CMK (cell line): ENCODE data around the gene HGF.
"Not testable (repeated sequence)": the region's sequence is repeated elsewhere in the genome, so short reads cannot be mapped to it uniquely, and the experiment has no call there.

Experiments
- DNase-seq: peaks from one replicate; pipeline ENCODE4 v3.0.0-alpha.2; 2010; ENCODE audit warnings: low read depth

HGF gene

DNA sequence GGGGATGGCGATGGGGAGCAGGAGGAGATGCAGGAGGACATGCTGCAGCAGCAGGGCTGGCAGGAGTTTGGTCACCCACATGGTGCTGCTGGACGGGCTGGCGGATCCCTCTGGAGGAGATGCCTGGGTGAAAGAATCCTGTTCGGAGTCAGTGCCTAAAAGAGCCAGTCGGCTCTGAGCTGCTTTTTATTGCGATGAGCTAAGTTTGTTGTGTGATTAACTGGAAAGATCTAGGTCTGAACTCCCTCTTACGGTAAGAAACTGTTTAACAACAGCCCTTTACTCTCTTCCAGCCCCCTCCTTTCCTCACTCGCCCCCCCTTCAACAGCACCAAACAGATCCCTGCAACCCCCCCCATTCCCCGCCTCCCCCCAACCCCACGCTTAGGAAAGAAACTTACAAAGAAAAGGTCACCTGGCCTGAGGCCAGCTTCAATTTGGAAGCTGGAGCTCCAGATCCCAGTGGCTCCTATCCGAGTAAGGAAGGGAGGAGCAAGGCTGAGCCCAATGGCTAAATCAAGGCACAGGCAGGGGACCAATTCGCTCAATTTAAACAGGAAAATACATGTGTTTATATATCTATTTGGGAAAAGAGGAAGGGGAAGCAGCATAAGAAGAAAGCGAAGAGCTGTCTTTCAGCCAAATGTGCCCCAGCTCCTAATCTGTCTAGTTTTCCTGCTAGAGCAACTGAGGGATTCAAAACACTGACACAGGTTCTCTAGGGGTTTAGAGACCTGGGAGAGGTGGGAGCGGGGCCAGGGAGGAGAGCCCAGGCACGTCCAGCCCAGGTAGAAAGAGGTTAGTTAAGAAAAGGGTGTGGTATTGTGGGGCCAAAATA, at the start of gene HGF:
Gene HGF, minus strand, starts transcription at position 157 of the 837 bp plus-strand sequence. Its CDS starts 76 bp downstream, at position 81.
- DNase-seq: no peak

DNA sequence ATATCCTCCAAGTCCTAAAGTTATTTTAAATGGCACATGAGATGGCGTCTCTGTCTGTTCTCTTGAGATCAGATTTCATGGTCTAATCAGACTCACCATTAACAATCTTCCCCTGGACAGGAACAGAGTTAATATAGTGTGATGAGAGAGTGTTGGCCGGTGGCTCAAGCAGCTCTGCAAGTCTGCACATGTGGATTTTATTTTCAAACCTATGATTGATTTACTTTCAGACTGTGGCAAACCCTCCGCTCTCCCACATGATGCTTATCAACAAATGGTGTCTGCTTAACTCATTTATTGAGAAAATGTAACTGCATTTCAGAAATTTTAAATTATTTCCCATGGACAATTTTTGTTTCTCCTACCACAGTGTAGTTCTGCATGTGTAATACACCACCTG, 46.5 kb upstream of the HGF start:
- DNase-seq: no peak

- peak; percentile 8 for DNase-seq
Measured at GRCh38 chr7:81812866-81813476, 43.1 kb upstream of the HGF start.

DNA sequence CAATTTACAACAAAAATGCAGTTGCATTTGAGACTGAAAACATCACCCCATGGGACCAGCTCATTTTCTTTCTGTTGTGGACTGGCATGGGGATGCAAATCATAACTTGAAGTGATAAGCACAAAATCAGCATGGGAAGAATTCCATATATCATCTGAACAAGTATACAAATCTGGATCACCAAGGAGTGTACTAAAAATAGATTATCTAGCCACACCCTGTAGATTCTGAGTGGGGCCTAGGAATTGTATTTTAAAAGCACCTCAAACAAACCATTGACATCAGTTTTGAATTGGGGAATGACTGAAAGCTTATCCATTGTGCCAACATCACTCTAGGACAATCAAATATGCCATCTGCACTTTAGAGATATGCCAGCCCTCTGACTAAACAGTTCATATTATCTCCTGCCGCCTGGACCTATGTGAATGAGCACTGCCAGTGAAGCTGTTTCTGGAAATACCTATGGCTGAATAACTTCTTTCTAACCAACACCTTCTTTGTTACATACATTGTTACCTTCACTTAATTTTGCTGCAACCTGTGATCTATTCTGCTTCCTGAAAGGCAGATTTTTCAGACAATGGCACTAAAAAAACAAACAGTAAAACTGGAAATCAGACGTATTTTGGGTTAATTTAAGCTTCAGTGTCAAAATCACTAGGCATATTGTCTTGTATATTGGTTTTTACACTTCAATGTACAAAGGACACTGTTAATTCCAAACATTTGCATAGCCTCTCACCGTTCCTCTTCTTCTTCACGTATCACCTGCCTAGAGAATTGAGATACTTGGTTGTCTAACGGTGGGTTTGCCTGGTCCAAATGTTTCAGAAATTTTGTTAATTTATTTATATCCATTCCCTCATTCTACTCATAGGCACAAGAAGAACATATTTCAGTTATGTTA, 42.4 kb upstream of the HGF start:
- peak; percentile 7 for DNase-seq

DNA sequence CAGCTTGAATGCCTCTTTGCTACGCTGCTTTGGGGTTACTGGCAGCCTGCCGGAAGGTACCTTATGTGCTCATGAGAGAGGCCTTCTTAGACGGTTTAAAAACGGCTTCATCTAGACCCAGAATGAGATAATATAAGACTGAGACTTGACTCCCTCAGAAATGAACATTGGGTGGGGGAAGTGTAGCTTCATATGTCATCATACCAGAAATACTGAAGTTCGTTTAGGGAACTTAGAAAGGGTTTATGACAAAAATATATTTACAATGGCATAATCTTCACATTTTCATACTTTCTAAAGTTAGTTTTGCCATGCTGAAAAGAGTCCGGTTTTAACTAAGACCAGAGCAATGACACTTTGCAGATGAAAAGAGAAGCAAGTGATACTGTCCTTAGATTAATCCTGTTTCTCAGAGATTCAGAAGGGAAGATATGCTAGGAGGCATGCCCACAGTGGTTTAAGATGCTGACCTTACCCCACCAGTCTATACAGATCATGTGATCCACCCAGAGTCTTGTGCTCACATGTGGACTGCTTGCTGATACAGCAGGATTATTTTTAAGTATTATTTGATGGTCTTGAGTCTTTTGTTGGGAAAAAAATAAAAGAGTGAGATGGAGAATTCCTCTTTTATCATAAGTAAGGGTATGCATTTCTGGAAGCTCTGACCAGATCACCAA, 40.8 kb upstream of the HGF start:
- no peak for DNase-seq

GRCh38 chr7:81808310-81808709, 38.5 kb upstream of the HGF start:
- not testable (repeated sequence) for DNase-seq

DNA sequence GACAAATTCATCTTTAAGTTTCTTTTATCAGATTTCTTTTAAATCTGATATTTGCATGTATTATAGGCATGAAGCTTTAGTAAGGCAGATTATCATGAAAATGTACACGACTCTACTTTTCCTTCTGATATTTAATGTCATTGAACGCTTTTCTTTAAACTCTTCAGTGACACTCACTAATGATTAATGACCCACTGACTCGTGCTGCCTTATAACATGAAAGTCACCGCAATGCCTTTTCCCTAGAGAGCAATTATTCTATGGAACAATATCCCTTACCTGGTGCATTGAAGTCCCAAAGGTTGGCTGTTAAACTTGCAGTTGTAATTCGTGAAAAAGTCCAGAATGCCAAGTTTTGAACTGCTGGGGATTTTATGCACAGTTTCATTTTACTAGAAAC, 33.4 kb upstream of the HGF start:
- DNase-seq: no peak

DNA sequence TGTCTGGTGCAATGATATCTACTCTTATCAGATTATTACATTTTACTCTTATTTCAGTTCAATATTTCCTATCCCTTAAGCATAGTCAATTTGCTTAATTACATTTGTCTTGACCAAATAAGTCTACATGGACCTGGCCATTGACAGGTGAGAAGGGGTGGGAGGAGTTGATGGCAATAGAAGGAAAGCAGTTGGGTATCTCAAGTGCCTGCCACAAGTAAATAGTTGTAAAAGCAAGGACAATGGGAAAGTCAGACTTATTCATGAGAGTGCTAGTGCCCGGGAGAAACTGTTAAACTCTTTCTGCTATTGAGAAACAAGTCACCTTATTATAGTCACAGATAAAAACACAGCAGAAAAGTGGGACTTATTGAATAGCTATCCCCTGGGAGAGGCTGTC, 32.4 kb upstream of the HGF start:
- no peak for DNase-seq

DNA sequence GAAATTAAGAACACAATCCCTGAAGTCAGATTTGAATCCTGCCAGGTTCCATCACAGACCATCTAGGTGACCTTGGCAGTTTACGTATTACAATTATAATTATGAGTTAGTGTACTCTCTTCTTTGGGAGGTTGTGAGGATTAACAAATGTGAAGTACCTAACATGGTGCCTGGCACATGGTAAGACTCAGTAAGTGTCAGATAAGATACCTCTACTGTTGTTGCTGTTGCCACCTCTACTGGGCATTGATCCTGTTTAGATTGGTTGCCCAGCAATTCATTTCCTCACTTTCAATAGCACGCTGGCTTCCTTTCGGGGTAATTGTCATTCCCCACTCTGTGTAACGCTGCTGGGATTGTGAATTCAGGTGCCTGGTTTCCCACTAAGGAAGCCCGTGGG, 31.7 kb upstream of the HGF start:
- no peak for DNase-seq

GRCh38 chr7:81791568-81792518, 22.0 kb upstream of the HGF start:
- no peak for DNase-seq

DNA sequence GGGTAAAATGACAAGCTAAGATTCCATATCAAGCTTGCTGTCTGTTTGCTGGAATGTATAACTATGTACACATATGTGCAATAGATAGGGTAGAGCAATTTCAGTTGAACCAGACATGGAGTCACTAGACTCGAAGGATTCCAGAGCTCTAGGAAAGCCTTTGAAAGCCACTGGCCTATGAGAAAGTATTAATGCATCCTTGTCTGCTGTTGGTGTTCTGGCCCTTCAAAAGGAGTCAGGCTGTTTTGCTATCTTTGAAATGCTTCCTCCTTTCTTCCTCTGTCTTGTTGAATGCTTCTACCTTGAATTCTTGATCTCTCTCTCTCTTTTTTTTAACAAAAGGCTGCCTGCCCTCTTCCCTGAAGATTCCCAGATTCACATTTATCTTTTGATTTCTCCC, 20.8 kb upstream of the HGF start:
- DNase-seq: no peak

DNA sequence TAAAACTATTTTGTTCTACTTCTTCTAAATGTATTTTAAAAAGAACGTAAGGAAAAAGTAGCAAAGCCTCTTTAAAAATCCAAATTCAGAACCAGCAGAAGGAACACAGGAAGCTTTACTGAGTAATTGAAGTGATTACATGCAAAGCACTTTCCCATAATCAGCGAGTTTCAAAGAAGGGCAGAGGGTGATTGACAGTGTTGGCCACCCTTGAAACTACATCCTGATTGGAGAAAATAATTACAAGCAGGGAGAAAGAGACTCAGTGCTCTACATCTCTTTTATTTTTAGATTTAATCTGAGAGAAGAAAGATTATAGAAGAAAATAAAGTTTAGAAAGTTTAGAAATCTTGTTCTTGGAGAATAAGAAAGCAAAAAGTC, 20.3 kb upstream of the HGF start:
- no peak for DNase-seq

- DNase-seq: no peak
Measured at GRCh38 chr7:81789406-81790119, 19.7 kb upstream of the HGF start.

- DNase-seq: no peak
Measured at GRCh38 chr7:81788246-81788645, 18.4 kb upstream of the HGF start.

DNA sequence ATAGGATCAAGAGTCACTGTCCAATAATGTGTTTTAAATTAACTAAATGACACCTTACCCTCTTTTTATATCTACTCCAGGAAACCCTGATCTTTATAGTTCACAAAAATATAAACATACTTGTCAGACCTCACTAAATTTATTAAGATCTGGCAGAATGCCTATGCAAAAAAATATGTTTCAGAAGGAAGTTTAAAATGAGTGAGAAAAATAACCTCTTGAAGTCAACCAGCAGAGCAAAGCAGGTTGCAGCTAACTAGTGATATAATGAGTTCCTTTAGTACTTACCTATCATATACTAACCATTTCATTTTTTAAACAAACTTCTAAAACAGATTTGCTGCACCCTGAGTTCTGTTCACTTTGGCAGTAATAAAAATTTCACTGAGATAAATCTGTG, 14.0 kb upstream of the HGF start:
- no peak for DNase-seq

- no peak for DNase-seq
Measured at GRCh38 chr7:81780914-81781693, 11.3 kb upstream of the HGF start.

GRCh38 chr7:81779706-81780105, 9.9 kb upstream of the HGF start:
- DNase-seq: no peak

DNA sequence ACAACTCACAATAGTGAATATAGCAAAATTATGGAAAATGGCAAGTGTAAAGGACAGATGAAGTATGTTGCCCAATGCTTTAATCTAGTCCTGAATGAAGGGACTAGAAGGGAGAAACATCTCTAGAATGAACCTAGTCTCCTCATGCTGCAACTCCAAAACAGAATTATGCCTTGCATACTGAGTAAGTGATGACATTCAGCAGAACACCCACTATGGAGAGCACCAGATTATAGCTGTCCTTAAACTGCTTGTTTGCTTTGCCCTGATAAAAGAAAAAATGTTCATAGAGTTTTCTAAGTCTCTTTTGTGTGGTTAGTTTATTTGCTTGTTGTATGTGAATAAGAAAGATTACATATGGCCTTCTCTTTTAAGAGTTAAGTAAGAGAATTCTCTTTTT, 7.8 kb upstream of the HGF start:
- no peak for DNase-seq

- no peak for DNase-seq
Measured at GRCh38 chr7:81776948-81777630, 7.2 kb upstream of the HGF start.
